ENCODE data around the gene DNM2.

DNM2 gene

GRCh38 chr19:10861103-10861651 is 143.3 kb downstream of the DNM2 start:
- TF ChIP-seq CTCF (IDR thresholded peaks at IDR 0.05; ENCODE audit: low read depth, low read length, missing control alignments), result peak; percentile 74
- DNase-seq, result peak; percentile 45
- Histone ChIP-seq H3K4me3 (ENCODE audit: low read depth, low read length) (no peak overlapping the region), H3K36me3 (replicated peaks) (no peaks in the 10 kb centered on the region), H3K27ac (no peak overlapping the region), H3K27me3 (replicated peaks) (no peaks in the 10 kb centered on the region)
- in situ Hi-C loops (cut with HindIII; ENCODE audit: low pct_ligation_motif_present, low sequenced_read_pairs), result no loop called here

- Histone ChIP-seq H3K27ac (no peak overlapping the region), H3K27me3 (replicated peaks) (no peaks in the 10 kb centered on the region), H3K36me3 (replicated peaks) (no peaks in the 10 kb centered on the region), H3K4me3 (ENCODE audit: low read depth, low read length) (no peak overlapping the region)
- DNase-seq, result no peak
- in situ Hi-C loops (cut with HindIII; ENCODE audit: low pct_ligation_motif_present, low sequenced_read_pairs), result no loop called here
- no peak for TF ChIP-seq CTCF (IDR thresholded peaks at IDR 0.05; ENCODE audit: low read depth, low read length, missing control alignments)
Measured at GRCh38 chr19:10862561-10863106, 144.8 kb downstream of the DNM2 start.

GRCh38 chr19:10863107-10863717 is 145.3 kb downstream of the DNM2 start:
- Histone ChIP-seq H3K36me3 (replicated peaks) (no peaks in the 10 kb centered on the region), H3K4me3 (ENCODE audit: low read depth, low read length) (no peak overlapping the region), H3K27me3 (replicated peaks) (no peaks in the 10 kb centered on the region), H3K27ac (peak overlapping the region; percentile 12)
- peak; percentile 69 for DNase-seq
- no peak for TF ChIP-seq CTCF (IDR thresholded peaks at IDR 0.05; ENCODE audit: low read depth, low read length, missing control alignments)
- in situ Hi-C loops (cut with HindIII; ENCODE audit: low pct_ligation_motif_present, low sequenced_read_pairs), result no loop called here

GRCh38 chr19:10864538-10864899 is 146.6 kb downstream of the DNM2 start:
- peak; percentile 67 for DNase-seq
- TF ChIP-seq CTCF (IDR thresholded peaks at IDR 0.05; ENCODE audit: low read depth, low read length, missing control alignments), result peak; percentile 97
- in situ Hi-C loops (cut with HindIII; ENCODE audit: low pct_ligation_motif_present, low sequenced_read_pairs), result no loop called here

GRCh38 chr19:10866495-10866894 is 148.6 kb downstream of the DNM2 start:
- Histone ChIP-seq H3K27ac (no peak overlapping the region), H3K36me3 (replicated peaks) (no peaks in the 10 kb centered on the region), H3K27me3 (replicated peaks) (no peaks in the 10 kb centered on the region), H3K4me3 (ENCODE audit: low read depth, low read length) (no peak overlapping the region)
- no peak for DNase-seq
- in situ Hi-C loops (cut with HindIII; ENCODE audit: low pct_ligation_motif_present, low sequenced_read_pairs), result no loop called here
- TF ChIP-seq CTCF (IDR thresholded peaks at IDR 0.05; ENCODE audit: low read depth, low read length, missing control alignments), result no peak

More at GRCh38 chr19:10864538-10864899, 146.6 kb downstream of the DNM2 start:
- H3K27ac ChIP-seq, result no peak overlapping the region
- no peaks in the 10 kb centered on the region for H3K27me3 ChIP-seq (replicated peaks)
- no peaks in the 10 kb centered on the region for H3K36me3 ChIP-seq (replicated peaks)
- no peak overlapping the region for H3K4me3 ChIP-seq (ENCODE audit: low read depth, low read length)

Data from brain microvascular endothelial cell (primary cell).